Measurements from ENCODE around the gene SLIT3.

The SLIT3 gene

DNA sequence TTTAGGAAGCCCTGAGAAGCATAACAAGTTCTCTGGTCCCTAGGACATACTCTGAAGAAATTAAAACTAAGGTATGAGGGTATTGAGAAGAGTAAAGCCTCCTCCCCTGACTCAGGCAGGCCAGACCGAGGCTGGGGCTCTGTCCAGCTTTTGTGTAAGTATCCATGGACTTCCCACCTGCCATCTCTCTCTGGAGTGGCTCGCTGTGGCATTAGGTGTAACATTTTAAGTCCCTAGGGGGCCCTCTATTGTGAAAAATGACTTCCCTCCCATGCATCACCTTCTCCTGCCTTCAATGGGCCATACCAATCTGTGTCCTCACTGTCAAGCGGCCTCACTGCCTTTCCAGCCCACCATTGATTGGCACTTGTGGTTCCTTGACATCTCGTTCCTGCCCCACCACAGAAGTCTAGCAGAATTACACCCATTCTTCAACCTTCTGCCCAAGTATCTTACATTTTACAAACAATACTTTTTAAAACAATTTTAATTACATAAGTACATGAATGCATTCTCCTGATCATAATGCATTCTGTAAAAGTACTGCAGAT is 205.5 kb downstream of the SLIT3 start:
- H3K4me3 ChIP-seq (ENCODE audit: low read depth, low read length): no peak overlapping the region
- TF ChIP-seq, protein P1, sequence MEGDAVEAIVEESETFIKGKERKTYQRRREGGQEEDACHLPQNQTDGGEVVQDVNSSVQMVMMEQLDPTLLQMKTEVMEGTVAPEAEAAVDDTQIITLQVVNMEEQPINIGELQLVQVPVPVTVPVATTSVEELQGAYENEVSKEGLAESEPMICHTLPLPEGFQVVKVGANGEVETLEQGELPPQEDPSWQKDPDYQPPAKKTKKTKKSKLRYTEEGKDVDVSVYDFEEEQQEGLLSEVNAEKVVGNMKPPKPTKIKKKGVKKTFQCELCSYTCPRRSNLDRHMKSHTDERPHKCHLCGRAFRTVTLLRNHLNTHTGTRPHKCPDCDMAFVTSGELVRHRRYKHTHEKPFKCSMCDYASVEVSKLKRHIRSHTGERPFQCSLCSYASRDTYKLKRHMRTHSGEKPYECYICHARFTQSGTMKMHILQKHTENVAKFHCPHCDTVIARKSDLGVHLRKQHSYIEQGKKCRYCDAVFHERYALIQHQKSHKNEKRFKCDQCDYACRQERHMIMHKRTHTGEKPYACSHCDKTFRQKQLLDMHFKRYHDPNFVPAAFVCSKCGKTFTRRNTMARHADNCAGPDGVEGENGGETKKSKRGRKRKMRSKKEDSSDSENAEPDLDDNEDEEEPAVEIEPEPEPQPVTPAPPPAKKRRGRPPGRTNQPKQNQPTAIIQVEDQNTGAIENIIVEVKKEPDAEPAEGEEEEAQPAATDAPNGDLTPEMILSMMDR (IDR thresholded peaks at IDR 0.05; ENCODE audit: insufficient read depth, low read depth, low read length, missing control alignments): no peak
- no peak for DNase-seq (ENCODE audit: low read depth)

DNA sequence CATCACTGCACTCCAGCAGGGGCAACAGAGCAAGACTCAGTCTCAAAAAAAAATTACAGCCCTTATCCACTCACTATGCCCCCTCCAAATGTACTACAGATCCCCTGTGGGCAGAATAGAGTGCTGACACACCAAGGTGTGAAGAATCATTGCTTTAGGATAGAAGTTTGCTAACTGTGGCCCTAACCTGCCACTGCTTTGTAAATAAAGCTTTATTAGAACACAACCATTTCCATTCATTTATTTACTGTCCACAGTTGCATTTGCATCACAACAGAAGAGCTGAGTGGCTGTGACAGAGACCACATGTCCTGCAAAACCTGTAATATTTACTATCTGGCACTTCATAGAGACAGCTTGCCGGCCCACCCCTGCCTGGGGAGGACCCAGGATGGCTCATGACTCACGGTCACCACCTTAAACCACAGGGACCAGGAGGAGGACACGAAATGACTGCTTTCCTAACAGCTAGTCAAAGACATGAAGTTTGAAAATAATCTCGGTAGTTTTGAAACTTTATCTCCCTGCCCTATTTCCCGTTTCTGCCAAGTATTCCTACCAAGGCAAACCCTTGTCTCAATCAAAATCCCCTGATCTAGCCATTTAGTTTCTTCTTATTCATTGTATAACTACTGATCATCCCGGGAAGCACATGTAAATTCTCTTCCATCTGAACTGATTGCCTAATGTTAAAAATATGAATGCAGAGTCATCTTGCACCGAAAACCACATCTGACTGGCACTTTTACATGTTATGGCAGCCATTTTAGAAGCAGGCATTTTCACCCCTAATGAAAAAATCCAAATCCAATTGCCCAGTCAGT is 206.1 kb downstream of the SLIT3 start:
- H3K4me3 ChIP-seq (ENCODE audit: low read depth, low read length): no peak overlapping the region
- TF ChIP-seq, protein P1 (IDR thresholded peaks at IDR 0.05; ENCODE audit: insufficient read depth, low read depth, low read length, missing control alignments): no peak
- DNase-seq (ENCODE audit: low read depth): no peak

DNA sequence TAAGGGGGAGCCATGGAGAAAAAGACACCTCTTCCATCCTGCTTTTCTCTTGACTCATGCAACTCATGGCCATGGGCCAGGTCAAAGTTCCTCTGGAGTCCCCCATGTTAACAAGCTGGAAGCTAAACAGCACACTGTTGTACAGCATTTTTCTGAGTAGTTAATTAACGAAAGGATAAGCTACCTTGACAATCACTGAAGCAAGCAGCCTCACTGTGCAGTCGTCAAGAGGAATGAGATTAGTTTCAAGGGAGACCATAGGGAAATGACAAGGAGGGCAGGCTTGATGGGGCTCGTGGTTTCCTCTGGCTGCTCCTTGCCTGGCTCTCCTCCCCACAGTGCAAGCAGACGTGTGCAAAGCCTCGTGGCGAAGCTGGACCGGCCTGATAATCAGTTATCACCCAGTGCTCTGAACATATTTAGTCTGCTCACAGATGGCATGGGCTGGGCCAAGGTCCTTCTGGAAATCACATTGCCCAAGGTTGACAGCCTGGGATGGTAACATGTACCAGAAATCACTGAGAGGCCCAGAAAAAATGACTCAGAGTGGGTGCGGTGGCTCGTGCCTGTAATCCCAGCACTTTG is 209.5 kb downstream of the SLIT3 start:
- no peak overlapping the region for H3K4me3 ChIP-seq (ENCODE audit: low read depth, low read length)
- TF ChIP-seq, protein P1 (IDR thresholded peaks at IDR 0.05; ENCODE audit: insufficient read depth, low read depth, low read length, missing control alignments): no peak
- DNase-seq (ENCODE audit: low read depth): no peak

DNA sequence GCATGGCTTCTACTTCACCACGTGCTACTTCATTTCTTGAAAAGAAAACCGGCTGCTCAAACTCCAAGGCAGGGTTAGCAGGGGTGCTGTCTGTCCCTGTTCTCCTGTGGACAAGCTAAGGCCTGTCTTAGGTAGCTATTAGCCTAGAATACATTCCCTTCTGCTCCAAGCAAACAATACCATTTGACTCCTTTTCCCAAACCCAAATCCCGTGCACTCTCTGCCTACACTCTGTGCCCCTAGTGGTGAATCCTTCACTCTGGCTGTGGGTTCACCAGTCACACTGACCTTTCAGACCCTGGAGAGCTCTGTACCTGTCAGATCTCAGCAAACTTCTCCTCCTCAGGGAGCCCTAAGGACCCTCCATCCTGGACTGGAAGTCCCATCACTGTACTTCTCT is 211.6 kb downstream of the SLIT3 start:
- no peak overlapping the region for H3K4me3 ChIP-seq (ENCODE audit: low read depth, low read length)
- TF ChIP-seq, protein P1 (IDR thresholded peaks at IDR 0.05; ENCODE audit: insufficient read depth, low read depth, low read length, missing control alignments): no peak
- DNase-seq (ENCODE audit: low read depth): no peak

DNA sequence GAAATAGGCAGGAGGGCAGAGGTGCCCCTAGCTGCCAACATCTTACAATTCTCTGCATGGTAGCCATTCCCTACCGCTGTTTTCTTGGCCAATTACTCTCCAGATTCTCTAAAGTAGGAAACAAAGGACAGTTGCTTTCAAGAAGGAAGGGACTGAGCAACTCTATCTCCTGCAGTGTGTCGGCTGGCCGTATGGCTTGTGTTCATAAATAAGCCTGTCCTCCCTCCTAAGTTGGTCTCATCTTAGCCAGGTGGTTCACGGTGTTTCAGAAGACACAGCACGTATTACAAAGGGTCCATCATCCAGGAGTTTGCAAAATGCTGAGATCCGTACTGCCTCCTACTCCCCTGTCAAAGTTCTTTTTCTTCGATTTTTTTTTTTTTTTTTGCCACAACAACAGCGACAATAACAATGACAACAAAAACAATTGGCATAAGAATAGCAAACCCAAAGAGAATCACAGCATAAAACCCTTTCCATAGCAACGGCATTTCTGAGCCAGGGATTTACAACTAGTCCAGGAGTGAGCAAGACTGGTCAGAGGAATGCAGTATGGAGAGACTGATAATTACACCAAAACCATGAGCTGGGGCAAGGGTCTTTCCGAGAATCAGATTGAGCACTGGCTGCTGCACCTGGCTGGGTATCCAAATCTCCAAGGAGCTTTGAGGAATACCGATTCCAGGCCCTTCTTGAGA is 212.8 kb downstream of the SLIT3 start:
- no peak overlapping the region for H3K4me3 ChIP-seq (ENCODE audit: low read depth, low read length)
- DNase-seq (ENCODE audit: low read depth): no peak
- TF ChIP-seq, protein P1 (IDR thresholded peaks at IDR 0.05; ENCODE audit: insufficient read depth, low read depth, low read length, missing control alignments): no peak

DNA sequence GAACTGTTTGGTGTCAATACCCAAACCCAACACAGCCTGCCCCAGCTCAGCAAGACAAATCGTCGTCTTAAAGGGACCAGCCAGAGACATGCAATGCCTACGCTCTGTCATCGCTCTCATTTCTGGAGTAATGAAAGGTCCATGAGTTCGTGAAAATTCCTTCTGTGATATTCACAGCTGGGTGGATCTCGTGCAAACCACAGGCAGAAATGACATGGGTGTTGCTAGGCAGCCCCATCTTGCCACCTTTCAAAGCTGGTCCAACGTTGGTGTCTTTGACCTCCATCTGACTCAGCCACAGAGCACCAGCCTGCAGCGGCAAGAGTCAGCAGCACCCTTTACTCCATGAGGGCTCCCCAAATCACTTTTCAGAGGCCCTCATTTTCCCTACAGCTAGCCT is 215.3 kb downstream of the SLIT3 start:
- TF ChIP-seq, protein P1 (IDR thresholded peaks at IDR 0.05; ENCODE audit: insufficient read depth, low read depth, low read length, missing control alignments): no peak
- DNase-seq (ENCODE audit: low read depth): no peak
- H3K4me3 ChIP-seq (ENCODE audit: low read depth, low read length): no peak overlapping the region

All from GM12865 (cell line).